Measurements from ENCODE around the gene ARHGAP20. TPM values are rescaled to one million over a fixed set of nuclear protein-coding genes. Genes with fewer than 3 reads are reported as not detected.

The ARHGAP20 gene
- total RNA-seq, 1 experiment from 2014 or later, result 0.04 TPM

DNA sequence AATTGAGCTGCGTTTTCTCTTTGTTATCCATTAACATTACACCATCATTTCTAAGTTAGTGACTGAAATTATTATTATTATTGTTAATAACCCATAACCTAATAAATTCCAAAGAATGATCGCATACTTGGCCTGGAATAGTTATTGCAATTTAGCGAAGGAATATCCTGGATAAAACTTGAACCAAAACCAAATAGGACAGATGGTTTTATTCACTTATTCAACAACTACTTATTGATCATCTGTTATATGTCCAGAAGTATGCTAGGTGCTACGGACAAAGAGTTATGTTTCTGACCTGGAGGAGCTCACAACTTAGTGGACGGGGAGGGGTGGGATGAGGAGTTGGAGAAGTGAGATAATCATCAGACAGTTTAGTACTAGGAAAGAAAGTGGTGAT lies 44.8 kb upstream of the ARHGAP20 start:
- Histone ChIP-seq H4K91ac (ENCODE audit: insufficient read length, low read depth, low read length) (no peak overlapping the region), H4K8ac (replicated peaks; ENCODE audit: insufficient read length, low read depth, low read length) (no peak overlapping the region), H2BK12ac (ENCODE audit: insufficient read length, low read depth, low read length) (no peak overlapping the region), H3K23ac (ENCODE audit: insufficient read length, low read depth, low read length) (no peak overlapping the region), H2BK120ac (ENCODE audit: low read depth, low read length, poor library complexity, severe bottlenecking) (no peak overlapping the region), H3K14ac (ENCODE audit: insufficient read depth, low read length) (no peak overlapping the region), H3K4me2 (ENCODE audit: insufficient read depth, insufficient read length, low read length) (no peak overlapping the region), H3K4me1 (ENCODE audit: insufficient read depth, low read length) (no peaks in the 10 kb centered on the region), H4K5ac (ENCODE audit: insufficient read length, low read depth, low read length) (no peak overlapping the region), H3T11ph (ENCODE audit: low read length) (no peak overlapping the region), H3K4ac (ENCODE audit: low read depth, low read length) (no peak overlapping the region), H2BK20ac (ENCODE audit: low read depth, low read length, poor library complexity, severe bottlenecking) (no peak overlapping the region), H3K9me3 (ENCODE audit: control insufficient read depth, low read depth, low read length) (no peaks in the 10 kb centered on the region), H2BK15ac (ENCODE audit: low read depth, low read length) (no peak overlapping the region), H3K27ac (ENCODE audit: insufficient read length, low read depth, low read length) (no peak overlapping the region), H3K9ac (ENCODE audit: extremely low read depth, insufficient read length, low read length) (no peak overlapping the region), H3K79me1 (ENCODE audit: insufficient read depth, low read depth, low read length, poor library complexity, severe bottlenecking) (no peaks in the 10 kb centered on the region), H3K27me3 (ENCODE audit: insufficient read depth, low read length) (no peaks in the 10 kb centered on the region), H4K20me1 (ENCODE audit: control insufficient read depth, insufficient read depth, insufficient read length) (no peaks in the 10 kb centered on the region), H3K79me2 (ENCODE audit: insufficient read depth, low read length) (no peaks in the 10 kb centered on the region), H3K23me2 (ENCODE audit: insufficient read length, low read depth, low read length, poor library complexity, severe bottlenecking) (no peaks in the 10 kb centered on the region), H2AK5ac (ENCODE audit: insufficient read length, low read length) (no peak overlapping the region), H2BK5ac (ENCODE audit: insufficient read length, low read length) (no peak overlapping the region), H3K56ac (ENCODE audit: insufficient read length, low read depth, low read length) (no peak overlapping the region), H2AFZ (ENCODE audit: low read length) (no peak overlapping the region), H3K18ac (ENCODE audit: insufficient read length, low read depth, low read length) (no peak overlapping the region)
- H3K27ac Mint-ChIP-seq, result no peak overlapping the region
- WGBS (ENCODE audit: extremely low coverage, insufficient read length, low lambda C conversion rate), result no CpG with 5 or more reads among the region's 5 CpGs
- peaks cover 3% of the 10 kb centered on the region for H3K27me3 Mint-ChIP-seq (ENCODE audit: low read depth)
- no peaks in the 10 kb centered on the region for H3K4me1 Mint-ChIP-seq
- no peak for TF ChIP-seq CTCF (conservative IDR thresholded peaks at IDR 0.05)
- peaks cover 3 to 8% of the 10 kb centered on the region in 2 experiments; a peak in 3 of 5 replicates for H3K9me3 Mint-ChIP-seq
- DNase-seq, result no peak
- no peaks in the 10 kb centered on the region for H3K36me3 Mint-ChIP-seq (ENCODE audit: insufficient read depth in 1 of 3, low read depth in 3 of 3)
- H3K4me3 Mint-ChIP-seq, result no peak overlapping the region

All from H9 (cell line).